ENCODE results near the gene SNRPB2.

SNRPB2 gene

GRCh38 chr20:16785226-16785625 is 55.4 kb downstream of the SNRPB2 start:
- no peak for DNase-seq (ENCODE audit: low read depth in 2 of 2, low spot score in 1 of 2)

Data from stimulated activated CD8-positive, alpha-beta memory T cell treated with anti-CD3 and anti-CD28 coated beads, Interleukin-4, amount 100 ng/mL, for 1 hour (primary cell).